ENCODE measurements around the gene SNRPA.
"Not testable (repeated sequence)": the region's sequence is repeated elsewhere in the genome, so short reads cannot be mapped to it uniquely, and the experiment has no call there.

Gene SNRPA

GRCh38 chr19:40721936-40722661 lies 28.9 kb upstream of the SNRPA start:
- no peak for DNase-seq

- DNase-seq: no peak
Measured at GRCh38 chr19:40723661-40724254, 27.2 kb upstream of the SNRPA start.

GRCh38 chr19:40724315-40724714 lies 26.7 kb upstream of the SNRPA start:
- no peak for DNase-seq

- no peak for DNase-seq
Measured at GRCh38 chr19:40724855-40725254, 26.1 kb upstream of the SNRPA start.

- DNase-seq: no peak
Measured at GRCh38 chr19:40726279-40726678, 24.7 kb upstream of the SNRPA start.

- not testable (repeated sequence) for DNase-seq
Measured at GRCh38 chr19:40730065-40730464, 20.9 kb upstream of the SNRPA start.

- not testable (repeated sequence) for DNase-seq
Measured at GRCh38 chr19:40732304-40732703, 18.7 kb upstream of the SNRPA start.

- DNase-seq: no peak
Measured at GRCh38 chr19:40733149-40733548, 17.9 kb upstream of the SNRPA start.

GRCh38 chr19:40735013-40735771 lies 15.8 kb upstream of the SNRPA start:
- DNase-seq: no peak

GRCh38 chr19:40736661-40737060 lies 14.3 kb upstream of the SNRPA start:
- no peak for DNase-seq

- DNase-seq: no peak
Measured at GRCh38 chr19:40737102-40737644, 13.8 kb upstream of the SNRPA start.

- DNase-seq: no peak
Measured at GRCh38 chr19:40739030-40739839, 11.8 kb upstream of the SNRPA start.

GRCh38 chr19:40739871-40740703 lies 10.9 kb upstream of the SNRPA start:
- DNase-seq: no peak

GRCh38 chr19:40740747-40741146 lies 10.3 kb upstream of the SNRPA start:
- DNase-seq: no peak

GRCh38 chr19:40741527-40742390 lies 9.2 kb upstream of the SNRPA start:
- DNase-seq: no peak

- no peak for DNase-seq
Measured at GRCh38 chr19:40742477-40742876, 8.5 kb upstream of the SNRPA start.

- no peak for DNase-seq
Measured at GRCh38 chr19:40742886-40743285, 8.1 kb upstream of the SNRPA start.

- DNase-seq: no peak
Measured at GRCh38 chr19:40743926-40744325, 7.1 kb upstream of the SNRPA start.

GRCh38 chr19:40744554-40745401 lies 6.2 kb upstream of the SNRPA start:
- no peak for DNase-seq

GRCh38 chr19:40745402-40745780 lies 5.6 kb upstream of the SNRPA start:
- DNase-seq: no peak
